Activated T-cell treated with anti-CD3 and anti-CD28 coated beads, Interleukin-2, amount 50 U/mL, for 24 hours (primary cell): ENCODE data around the gene TMEM267.
"Not testable (repeated sequence)": the region's sequence is repeated elsewhere in the genome, so short reads cannot be mapped to it uniquely, and the experiment has no call there.

ENCODE experiments used
- DNase-seq: peaks from one replicate; pipeline ENCODE4 v3.0.0-alpha.2; 2020
- H3K27ac Mint-ChIP-seq: 2 replicates; pipeline ENCODE4 v1.8.0; 2020; ENCODE audit warnings: mild to moderate bottlenecking, mixed read lengths
- H3K27me3 Mint-ChIP-seq: 2 replicates; pipeline ENCODE4 v1.8.0; 2020; ENCODE audit warnings: mixed read lengths
- H3K36me3 Mint-ChIP-seq: 2 replicates; pipeline ENCODE4 v1.8.0; 2020; ENCODE audit warnings: low read depth, mixed read lengths
- H3K4me1 Mint-ChIP-seq: 2 replicates; pipeline ENCODE4 v1.8.0; 2020; ENCODE audit warnings: low read depth, mixed read lengths
- H3K4me3 Mint-ChIP-seq: 2 replicates; pipeline ENCODE4 v1.8.0; 2020; ENCODE audit warnings: mild to moderate bottlenecking, moderate library complexity, mixed read lengths
- H3K9me3 Mint-ChIP-seq: 2 replicates; pipeline ENCODE4 v1.8.0; 2020; ENCODE audit warnings: mixed read lengths

The TMEM267 gene

GRCh38 chr5:43402524-43403066, 81.1 kb downstream of the TMEM267 start:
- H3K36me3 Mint-ChIP-seq = peaks cover 19% of the 10 kb centered on the region
- H3K9me3 Mint-ChIP-seq = peaks cover 23% of the 10 kb centered on the region
- H3K4me1 Mint-ChIP-seq = peaks cover 13% of the 10 kb centered on the region
- H3K4me3 Mint-ChIP-seq, H3K27me3 Mint-ChIP-seq, H3K27ac Mint-ChIP-seq, DNase-seq: not testable (repeated sequence)

- no peak for DNase-seq
- Mint-ChIP-seq H3K36me3 (peaks cover 20% of the 10 kb centered on the region), H3K27ac (no peak overlapping the region), H3K9me3 (peaks cover 20% of the 10 kb centered on the region), H3K27me3 (no peaks in the 10 kb centered on the region), H3K4me1 (peaks cover 16% of the 10 kb centered on the region), H3K4me3 (no peak overlapping the region)
Observed at GRCh38 chr5:43401827-43402226, 81.8 kb downstream of the TMEM267 start.

GRCh38 chr5:43400082-43400481, 83.6 kb downstream of the TMEM267 start:
- Mint-ChIP-seq H3K4me1 (peaks cover 32% of the 10 kb centered on the region), H3K27me3 (no peaks in the 10 kb centered on the region), H3K9me3 (peaks cover 11% of the 10 kb centered on the region), H3K36me3 (peaks cover 24% of the 10 kb centered on the region), H3K4me3 (no peak overlapping the region), H3K27ac (no peak overlapping the region)
- DNase-seq = no peak

- Mint-ChIP-seq H3K9me3 (no peaks in the 10 kb centered on the region), H3K27me3 (no peaks in the 10 kb centered on the region), H3K36me3 (peaks cover 12% of the 10 kb centered on the region), H3K4me1 (peaks cover 42% of the 10 kb centered on the region), H3K4me3 (peak overlapping the region; percentile 87), H3K27ac (peak overlapping the region; percentile 92)
- DNase-seq = peak; percentile 81
Observed at GRCh38 chr5:43396762-43397304, 86.8 kb downstream of the TMEM267 start.
